ENCODE measurements around the gene FHOD1.

Gene FHOD1

DNA sequence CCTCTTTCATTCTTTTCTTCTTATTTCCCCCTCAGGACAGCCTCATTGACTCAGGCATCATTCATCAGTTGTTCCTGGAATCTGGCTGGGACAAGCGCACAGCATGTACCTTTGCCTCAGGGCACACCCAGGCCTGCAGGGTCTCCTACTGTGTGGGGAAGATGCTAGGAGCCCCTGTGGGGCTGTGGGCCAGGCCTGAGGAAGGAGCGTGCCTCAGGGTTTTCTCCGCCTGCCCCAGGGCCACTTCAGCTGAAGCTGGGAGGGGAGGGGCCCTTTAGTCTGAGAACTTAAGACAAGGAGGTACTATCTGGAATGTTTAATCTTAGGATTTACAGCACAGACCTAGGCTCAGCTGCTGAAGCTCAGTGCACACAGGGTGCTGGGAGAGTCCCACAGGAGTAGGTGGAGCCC is 40.4 kb downstream of the FHOD1 start:
- DNase-seq (ENCODE audit: low spot score): no peak

GRCh38 chr16:67206129-67206837 is 41.0 kb downstream of the FHOD1 start:
- DNase-seq (ENCODE audit: low spot score): no peak

GRCh38 chr16:67204076-67204475 is 43.2 kb downstream of the FHOD1 start:
- DNase-seq (ENCODE audit: low spot score): no peak

GRCh38 chr16:67202956-67203493 is 44.3 kb downstream of the FHOD1 start:
- no peak for DNase-seq (ENCODE audit: low spot score)

DNA sequence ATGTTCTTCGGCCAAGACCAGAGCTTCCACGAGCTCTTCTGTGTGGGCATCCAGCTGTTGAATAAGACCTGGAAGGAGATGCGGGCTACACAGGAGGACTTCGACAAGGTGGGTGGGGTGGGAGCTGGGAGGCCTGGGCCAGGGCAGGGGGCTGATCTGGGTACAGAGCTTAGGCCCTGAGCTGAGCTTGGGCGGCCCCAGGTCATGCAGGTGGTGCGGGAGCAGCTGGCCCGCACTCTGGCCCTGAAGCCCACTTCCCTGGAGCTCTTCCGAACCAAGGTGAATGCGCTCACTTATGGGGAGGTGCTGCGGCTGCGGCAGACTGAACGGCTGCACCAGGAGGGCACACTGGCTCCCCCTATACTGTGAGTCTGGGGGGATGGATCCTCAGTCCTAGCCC is 44.9 kb downstream of the FHOD1 start:
- DNase-seq (ENCODE audit: low spot score): no peak

GRCh38 chr16:67201411-67202345 is 45.6 kb downstream of the FHOD1 start:
- no peak for DNase-seq (ENCODE audit: low spot score)

GRCh38 chr16:67200491-67200890 is 46.8 kb downstream of the FHOD1 start:
- no peak for DNase-seq (ENCODE audit: low spot score)

DNA sequence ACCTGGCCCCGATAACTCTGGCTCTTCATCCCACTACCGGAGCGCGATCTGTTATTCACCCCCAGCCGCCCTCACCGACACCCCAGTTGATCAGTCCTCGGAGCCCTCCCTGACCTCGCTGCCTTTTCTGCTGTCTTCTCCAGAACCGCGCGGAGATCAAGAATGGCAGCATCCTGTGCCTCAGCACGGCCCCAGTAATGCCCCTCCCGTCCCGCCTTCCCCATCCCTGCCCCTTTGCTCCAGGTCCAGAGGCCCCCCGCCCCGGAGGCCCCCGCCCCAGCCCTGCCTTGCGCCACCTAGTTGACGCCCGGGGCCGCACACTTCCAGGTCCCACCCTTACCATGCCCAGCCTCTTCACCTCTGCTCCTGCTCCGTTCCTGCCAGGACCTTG is 47.5 kb downstream of the FHOD1 start:
- DNase-seq (ENCODE audit: low spot score): no peak

DNA sequence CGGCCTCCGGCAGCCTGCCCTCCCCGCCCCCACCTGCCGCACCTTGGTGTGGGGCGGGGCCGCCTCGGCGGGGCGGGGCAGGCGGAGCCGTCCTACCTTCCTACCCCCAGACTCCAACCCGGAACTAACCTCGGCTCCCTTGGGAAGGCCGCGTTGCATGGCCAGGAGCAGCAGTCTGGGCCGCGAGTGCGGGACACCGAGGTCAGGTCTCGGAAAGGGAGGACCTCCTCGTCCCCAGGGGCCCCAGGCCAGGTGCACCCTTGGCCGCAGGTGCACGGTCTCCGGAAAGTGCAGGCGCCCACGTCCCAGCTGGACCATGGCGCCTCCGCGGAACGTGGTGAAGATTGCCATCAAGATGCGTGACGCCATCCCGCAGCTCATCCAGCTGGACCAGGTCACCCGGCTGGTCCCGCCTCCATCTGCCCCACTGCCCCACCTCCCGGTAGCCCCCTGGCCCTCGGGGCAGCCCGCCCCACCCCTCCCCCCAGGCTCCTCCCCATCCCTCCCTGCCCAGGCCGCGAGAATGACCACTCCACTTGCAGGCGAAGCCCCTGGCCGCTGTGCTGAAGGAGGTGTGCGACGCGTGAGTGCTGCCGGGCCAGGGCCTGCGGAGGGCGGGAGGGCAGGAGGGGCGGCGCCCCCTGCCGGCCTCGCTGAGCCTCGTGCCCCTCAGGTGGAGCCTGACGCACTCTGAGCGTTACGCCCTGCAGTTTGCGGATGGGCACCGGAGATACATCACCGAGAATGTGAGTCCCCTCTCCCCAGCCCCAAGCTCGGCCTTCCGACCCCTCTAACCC is 48.1 kb downstream of the FHOD1 start, which contains the start of gene ELMO3:
Gene ELMO3, plus strand, starts transcription at position 121 of the 797 bp plus-strand sequence. Its CDS starts 196 bp downstream, at position 317.
- no peak for DNase-seq (ENCODE audit: low spot score)

- DNase-seq (ENCODE audit: low spot score): peak; percentile 63
Observed at GRCh38 chr16:67198238-67198734, 49.0 kb downstream of the FHOD1 start.

- no peak for DNase-seq (ENCODE audit: low spot score)
Observed at GRCh38 chr16:67197704-67198103, 49.6 kb downstream of the FHOD1 start.

- no peak for DNase-seq (ENCODE audit: low spot score)
Observed at GRCh38 chr16:67196881-67197280, 50.4 kb downstream of the FHOD1 start.

DNA sequence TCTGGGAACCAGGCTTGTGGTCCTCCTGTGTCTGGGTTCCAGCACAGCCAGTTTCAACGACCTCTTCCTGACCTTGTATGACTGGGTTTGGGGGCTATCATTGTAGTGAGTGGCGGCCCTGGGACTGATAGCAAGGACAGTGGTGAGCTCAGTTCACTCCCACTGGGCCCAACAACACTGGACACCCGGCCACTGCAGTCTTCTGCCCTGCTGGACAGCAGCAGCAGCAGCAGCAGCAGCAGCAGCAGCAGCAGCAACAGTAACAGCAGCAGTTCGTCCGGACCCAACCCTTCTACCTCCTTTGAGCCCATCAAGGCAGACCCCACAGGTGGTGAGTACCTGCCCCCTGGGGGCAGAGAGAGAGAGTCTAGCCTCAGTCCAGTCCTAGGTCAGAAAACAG is 51.6 kb downstream of the FHOD1 start:
- no peak for DNase-seq (ENCODE audit: low spot score)

GRCh38 chr16:67194260-67194659 is 53.0 kb downstream of the FHOD1 start:
- no peak for DNase-seq (ENCODE audit: low spot score)

DNA sequence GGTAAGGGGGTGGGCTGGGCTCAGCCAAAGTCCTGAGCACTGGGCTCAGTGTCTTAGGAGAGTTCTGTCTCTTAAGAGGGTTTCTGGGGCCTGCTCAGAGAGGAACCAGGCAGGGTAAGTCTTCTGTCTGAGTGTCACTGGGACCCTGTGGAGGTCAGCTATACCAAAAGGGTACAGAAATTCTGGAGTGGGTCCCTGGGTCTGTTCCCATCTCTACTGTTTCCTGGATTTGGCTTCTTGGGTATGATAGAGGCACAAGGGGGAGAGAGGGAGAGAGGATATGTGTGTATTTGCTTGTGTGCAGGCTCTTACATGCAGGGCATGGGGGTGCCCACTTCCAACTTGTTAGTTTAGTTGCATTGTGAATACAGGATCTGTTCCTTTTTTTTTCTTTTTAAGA is 53.7 kb downstream of the FHOD1 start:
- DNase-seq (ENCODE audit: low spot score): no peak

- no peak for DNase-seq (ENCODE audit: low spot score)
Observed at GRCh38 chr16:67192781-67193361, 54.4 kb downstream of the FHOD1 start.

DNA sequence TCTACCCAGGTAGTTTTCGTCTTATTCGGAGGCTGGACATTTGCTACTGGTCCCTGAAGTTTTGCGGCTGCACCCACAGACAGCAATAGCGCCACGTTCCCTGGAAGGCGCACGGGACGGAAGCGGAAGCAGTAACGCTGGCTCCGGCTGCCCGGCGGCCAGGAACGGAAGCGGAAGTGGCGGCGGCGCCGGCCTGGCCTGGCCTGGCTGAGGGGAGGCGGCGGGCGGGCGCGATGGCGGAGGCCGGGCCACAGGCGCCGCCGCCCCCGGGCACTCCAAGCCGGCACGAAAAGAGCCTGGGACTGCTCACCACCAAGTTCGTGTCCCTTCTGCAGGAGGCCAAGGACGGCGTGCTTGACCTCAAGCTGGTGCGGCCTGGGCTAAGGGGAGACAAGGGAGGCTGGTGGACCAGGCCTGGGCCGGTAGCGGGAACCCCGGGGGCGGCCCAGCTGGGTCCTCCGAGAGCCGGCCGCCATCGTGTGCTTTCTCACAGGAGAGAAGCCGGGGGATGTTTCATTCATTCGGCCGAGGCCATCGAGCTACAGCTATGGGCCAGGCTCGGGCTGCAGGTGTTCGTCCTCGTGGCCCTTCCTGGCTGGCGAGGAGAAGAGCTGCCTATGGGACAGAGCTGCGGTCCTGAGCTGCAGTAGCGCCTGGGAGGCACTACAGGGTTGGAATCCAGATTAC is 55.1 kb downstream of the FHOD1 start, which contains the start of gene E2F4:
Gene E2F4, plus strand, starts transcription at position 161 of the 687 bp plus-strand sequence. Its CDS starts 73 bp downstream, at position 234.
- DNase-seq (ENCODE audit: low spot score): peak; percentile 93

DNA sequence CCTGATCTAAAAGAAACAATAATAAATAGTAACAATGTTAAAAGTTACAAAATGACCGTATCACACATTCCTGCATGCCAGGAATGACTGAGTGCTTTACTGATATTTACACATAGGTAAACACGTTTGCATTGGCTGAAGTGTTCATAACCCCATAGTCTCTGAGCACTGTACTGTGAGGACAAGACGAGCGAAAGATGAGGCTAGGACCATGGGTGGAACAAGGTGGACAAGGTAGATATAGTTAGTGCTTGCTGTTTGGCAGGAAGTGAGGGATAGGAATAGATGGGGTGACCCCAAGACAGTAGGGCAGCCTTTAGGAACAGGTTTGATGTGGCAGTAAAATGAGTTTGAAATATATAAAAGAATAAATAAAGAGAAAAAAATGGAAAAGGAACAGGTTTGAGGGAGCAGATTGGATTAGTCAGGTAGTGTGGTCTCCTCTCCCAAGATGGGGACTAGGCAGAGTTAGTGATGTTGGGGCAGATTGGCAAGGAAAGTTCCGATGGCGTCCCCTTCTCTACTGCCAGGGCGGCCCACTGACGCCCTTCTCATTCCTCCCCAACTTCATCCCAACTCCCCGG is 55.8 kb downstream of the FHOD1 start:
- DNase-seq (ENCODE audit: low spot score): no peak

GRCh38 chr16:67190448-67191399 is 56.6 kb downstream of the FHOD1 start:
- DNase-seq (ENCODE audit: low spot score): no peak
